WTC11 (cell line): ENCODE data around the gene SLC8A2.

Experiments
- AFF4 ChIP-seq: sonication (generic); formaldehyde crosslinking; IDR thresholded peaks from 2 replicates; pipeline ENCODE4 v1.8.1; 2023; ENCODE audit warnings: mild to moderate bottlenecking, missing genetic modification reagents, borderline replicate concordance
- CDX4 ChIP-seq: fragments of 250-450 bp; sonication (Bioruptor Pico); IDR thresholded peaks from 2 replicates; pipeline ENCODE4 v1.9.0; 2021; ENCODE audit warnings: moderate library complexity, mild to moderate bottlenecking, inconsistent platforms, borderline replicate concordance
- CREM ChIP-seq: sonication (generic); formaldehyde crosslinking; IDR thresholded peaks from 2 replicates; pipeline ENCODE4 v1.8.1; 2022; ENCODE audit warnings: mild to moderate bottlenecking, missing genetic modification reagents, moderate library complexity
- CTCF ChIP-seq: fragments of 200-600 bp; IDR thresholded peaks from 2 replicates; pipeline ENCODE4 v1.8.0; 2022; ENCODE audit warnings: antibody characterized with exemption
- ESRRA ChIP-seq: sonication (generic); formaldehyde crosslinking; IDR thresholded peaks from 2 replicates; pipeline ENCODE4 v1.8.1; 2022; ENCODE audit warnings: mild to moderate bottlenecking, missing genetic modification reagents, borderline replicate concordance
- FOXP1 ChIP-seq: sonication (generic); formaldehyde crosslinking; IDR thresholded peaks from 2 replicates; pipeline ENCODE4 v1.8.0; 2022; ENCODE audit warnings: missing genetic modification reagents, mild to moderate bottlenecking, moderate library complexity, borderline replicate concordance
- MAX ChIP-seq: sonication (generic); formaldehyde crosslinking; IDR thresholded peaks from 2 replicates; pipeline ENCODE4 v1.8.0; 2022; ENCODE audit warnings: mild to moderate bottlenecking, missing genetic modification reagents
- MLX ChIP-seq: sonication (generic); formaldehyde crosslinking; IDR thresholded peaks from 2 replicates; pipeline ENCODE4 v1.8.1; 2023; ENCODE audit warnings: mild to moderate bottlenecking, missing genetic modification reagents, moderate library complexity
- PREB ChIP-seq: sonication (generic); formaldehyde crosslinking; IDR thresholded peaks from 2 replicates; pipeline ENCODE4 v1.8.1; 2022; ENCODE audit warnings: mild to moderate bottlenecking, missing genetic modification reagents, moderate library complexity, borderline replicate concordance
- SMAD4 ChIP-seq: sonication (generic); formaldehyde crosslinking; IDR thresholded peaks from 2 replicates; pipeline ENCODE4 v1.8.0; 2022; ENCODE audit warnings: mild to moderate bottlenecking, missing genetic modification reagents
- TEAD4 ChIP-seq: sonication (generic); formaldehyde crosslinking; IDR thresholded peaks from 2 replicates; pipeline ENCODE4 v1.8.0; 2022; ENCODE audit warnings: mild to moderate bottlenecking, missing genetic modification reagents
- USF1 ChIP-seq: sonication (generic); formaldehyde crosslinking; IDR thresholded peaks from 2 replicates; pipeline ENCODE4 v1.8.0; 2022; ENCODE audit warnings: mild to moderate bottlenecking, missing genetic modification reagents
- ZNF671 ChIP-seq: fragments of 250-450 bp; sonication (Bioruptor Pico); IDR thresholded peaks from 2 replicates; pipeline ENCODE4 v1.8.0; 2021; ENCODE audit warnings: mild to moderate bottlenecking

- no peak for TF ChIP-seq CDX4 (CRISPR knock-in tag)
- no peak for TF ChIP-seq CTCF
- TF ChIP-seq FOXP1 (CRISPR knock-in tag) = no peak
- TF ChIP-seq MLX (CRISPR knock-in tag) = no peak
- no peak for TF ChIP-seq MAX (CRISPR knock-in tag)
- no peak for TF ChIP-seq USF1 (CRISPR knock-in tag)
- no peak for TF ChIP-seq SMAD4 (CRISPR knock-in tag)
- no peak for TF ChIP-seq TEAD4
- no peak for TF ChIP-seq ZNF671 (CRISPR knock-in tag)
- no peak for TF ChIP-seq PREB
- no peak for TF ChIP-seq ESRRA (CRISPR knock-in tag)
- no peak for TF ChIP-seq CREM (CRISPR knock-in tag)
- no peak for TF ChIP-seq AFF4 (CRISPR knock-in tag)
Measured at GRCh38 chr19:47512948-47513319, 41.2 kb upstream of the SLC8A2 start.
